ENCODE results near the gene NTN1. TPM values are rescaled to one million over a fixed set of nuclear protein-coding genes. Genes with fewer than 3 reads are reported as not detected.
A peak's percentile ranks its signal among the peaks of the same experiment; 100 is the strongest.

NTN1 gene
- total RNA-seq, 1 experiment from 2014 or later = 1.2 TPM

GRCh38 chr17:9284884-9285283 lies 263.6 kb downstream of the NTN1 start:
- no peak overlapping the region for H3K18ac ChIP-seq (ENCODE audit: insufficient read length, low read depth, low read length)
- no peak overlapping the region for H2BK15ac ChIP-seq (ENCODE audit: low read depth, low read length)
- no peak overlapping the region for H3K27ac ChIP-seq (ENCODE audit: insufficient read length, low read depth, low read length)
- H4K91ac ChIP-seq (ENCODE audit: insufficient read length, low read depth, low read length) = no peak overlapping the region
- H2AK5ac ChIP-seq (ENCODE audit: insufficient read length, low read length) = no peak overlapping the region
- H4K5ac ChIP-seq (ENCODE audit: insufficient read length, low read depth, low read length) = no peak overlapping the region
- Mint-ChIP-seq H3K4me1 (peaks cover 43 to 46% of the 10 kb centered on the region in 2 experiments), H3K27me3 (ENCODE audit: low read depth) (no peaks in the 10 kb centered on the region), H3K36me3 (ENCODE audit: insufficient read depth in 1 of 3, low read depth in 3 of 3) (no peaks in the 10 kb centered on the region), H3K9me3 (no peaks in the 10 kb centered on the region), H3K27ac (peak overlapping the region in 1 of 3 experiments; percentile 52; a peak in 1 of 7 replicates), H3K4me3 (no peak overlapping the region; a peak in 1 of 5 replicates)
- H3K14ac ChIP-seq (ENCODE audit: insufficient read depth, low read length) = no peak overlapping the region
- no peak overlapping the region for H3K9ac ChIP-seq (ENCODE audit: extremely low read depth, insufficient read length, low read length)
- H3K4me2 ChIP-seq (ENCODE audit: insufficient read depth, insufficient read length, low read length) = no peak overlapping the region
- no peaks in the 10 kb centered on the region for H3K23me2 ChIP-seq (ENCODE audit: insufficient read length, low read depth, low read length, poor library complexity, severe bottlenecking)
- no peak overlapping the region for H4K8ac ChIP-seq (replicated peaks; ENCODE audit: insufficient read length, low read depth, low read length)
- H3K79me1 ChIP-seq (ENCODE audit: insufficient read depth, low read depth, low read length, poor library complexity, severe bottlenecking) = no peaks in the 10 kb centered on the region
- DNase-seq = no peak
- no CpG with 5 or more reads among the region's 4 CpGs for WGBS (ENCODE audit: extremely low coverage, insufficient read length, low lambda C conversion rate)
- H3T11ph ChIP-seq (ENCODE audit: low read length) = no peak overlapping the region
- H3K56ac ChIP-seq (ENCODE audit: insufficient read length, low read depth, low read length) = no peak overlapping the region
- H2BK5ac ChIP-seq (ENCODE audit: insufficient read length, low read length) = no peak overlapping the region
- H3K4me1 ChIP-seq (ENCODE audit: insufficient read depth, low read length) = peaks cover 11% of the 10 kb centered on the region; the same call in 1 of the 2 replicates
- H4K20me1 ChIP-seq (ENCODE audit: control insufficient read depth, insufficient read depth, insufficient read length) = no peaks in the 10 kb centered on the region
- no peak overlapping the region for H3K4ac ChIP-seq (ENCODE audit: low read depth, low read length)
- no peaks in the 10 kb centered on the region for H3K27me3 ChIP-seq (ENCODE audit: insufficient read depth, low read length)
- H2BK120ac ChIP-seq (ENCODE audit: low read depth, low read length, poor library complexity, severe bottlenecking) = no peak overlapping the region
- H3K23ac ChIP-seq (ENCODE audit: insufficient read length, low read depth, low read length) = no peak overlapping the region
- H2BK12ac ChIP-seq (ENCODE audit: insufficient read length, low read depth, low read length) = no peak overlapping the region
- H3K79me2 ChIP-seq (ENCODE audit: insufficient read depth, low read length) = no peaks in the 10 kb centered on the region
- TF ChIP-seq CTCF (conservative IDR thresholded peaks at IDR 0.05) = no peak
- no peak overlapping the region for H2BK20ac ChIP-seq (ENCODE audit: low read depth, low read length, poor library complexity, severe bottlenecking)
- no peaks in the 10 kb centered on the region for H3K9me3 ChIP-seq (ENCODE audit: control insufficient read depth, low read depth, low read length)
- H2AFZ ChIP-seq (ENCODE audit: low read length) = no peak overlapping the region
